Measurements from ENCODE around the gene TSPAN18.

DNA sequence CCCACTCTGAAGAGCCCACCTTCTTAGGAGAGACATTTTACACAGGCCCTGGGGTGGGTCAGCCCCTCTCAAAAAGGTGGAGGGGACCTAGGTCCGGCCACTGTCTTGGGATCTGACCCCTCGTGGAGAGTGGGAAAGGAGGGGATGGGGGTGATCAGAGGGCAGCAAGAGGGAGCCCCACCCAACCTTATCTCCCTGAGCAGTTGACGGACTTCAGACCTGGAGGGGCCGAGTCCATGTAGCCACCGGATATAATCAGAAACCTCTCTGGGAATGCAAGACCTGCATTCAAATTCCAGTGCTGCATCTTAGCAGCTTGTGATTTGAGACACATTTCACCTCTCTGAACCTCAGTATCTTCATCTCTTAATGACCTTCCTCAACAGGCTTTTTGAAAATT, 179.9 kb downstream of the TSPAN18 start:
- TF ChIP-seq, protein P1, sequence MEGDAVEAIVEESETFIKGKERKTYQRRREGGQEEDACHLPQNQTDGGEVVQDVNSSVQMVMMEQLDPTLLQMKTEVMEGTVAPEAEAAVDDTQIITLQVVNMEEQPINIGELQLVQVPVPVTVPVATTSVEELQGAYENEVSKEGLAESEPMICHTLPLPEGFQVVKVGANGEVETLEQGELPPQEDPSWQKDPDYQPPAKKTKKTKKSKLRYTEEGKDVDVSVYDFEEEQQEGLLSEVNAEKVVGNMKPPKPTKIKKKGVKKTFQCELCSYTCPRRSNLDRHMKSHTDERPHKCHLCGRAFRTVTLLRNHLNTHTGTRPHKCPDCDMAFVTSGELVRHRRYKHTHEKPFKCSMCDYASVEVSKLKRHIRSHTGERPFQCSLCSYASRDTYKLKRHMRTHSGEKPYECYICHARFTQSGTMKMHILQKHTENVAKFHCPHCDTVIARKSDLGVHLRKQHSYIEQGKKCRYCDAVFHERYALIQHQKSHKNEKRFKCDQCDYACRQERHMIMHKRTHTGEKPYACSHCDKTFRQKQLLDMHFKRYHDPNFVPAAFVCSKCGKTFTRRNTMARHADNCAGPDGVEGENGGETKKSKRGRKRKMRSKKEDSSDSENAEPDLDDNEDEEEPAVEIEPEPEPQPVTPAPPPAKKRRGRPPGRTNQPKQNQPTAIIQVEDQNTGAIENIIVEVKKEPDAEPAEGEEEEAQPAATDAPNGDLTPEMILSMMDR (IDR thresholded peaks at IDR 0.05) = no peak
- TF ChIP-seq POLR2AphosphoS5 (IDR thresholded peaks at IDR 0.05; ENCODE audit: low read depth, low read length) = no peak

Data from Panc1 (cell line).